ENCODE measurements around the gene CTTNBP2NL.
"Not testable (repeated sequence)": the region's sequence is repeated elsewhere in the genome, so short reads cannot be mapped to it uniquely, and the experiment has no call there.

The CTTNBP2NL gene

GRCh38 chr1:112470966-112471365 is 75.0 kb downstream of the CTTNBP2NL start:
- no peaks in the 10 kb centered on the region for H3K27me3 ChIP-seq (ENCODE audit: control insufficient read depth in 2 of 2, insufficient read depth in 2 of 2, low read length in 2 of 2)
- no peaks in the 10 kb centered on the region for H3K9me3 ChIP-seq (ENCODE audit: control insufficient read depth in 2 of 2, low read length in 2 of 2)
- no peaks in the 10 kb centered on the region for H3K36me3 ChIP-seq (ENCODE audit: control insufficient read depth in 2 of 2, insufficient read depth in 2 of 2, low read length in 2 of 2)
- H3K27ac ChIP-seq (ENCODE audit: low read depth in 2 of 2, low read length in 2 of 2) = no peak overlapping the region
- H3K4me1 ChIP-seq (ENCODE audit: control insufficient read depth in 2 of 2, insufficient read depth in 2 of 2, low read length in 2 of 2) = peaks cover 4 to 5% of the 10 kb centered on the region in 2 donors
- no peak overlapping the region for H3K4me3 ChIP-seq (ENCODE audit: low read length in 2 of 2)
- no peak overlapping the region for H3K9ac ChIP-seq (ENCODE audit: low read depth in 1 of 2, low read length in 2 of 2)

- H3K27me3 ChIP-seq (ENCODE audit: control insufficient read depth in 2 of 2, insufficient read depth in 2 of 2, low read length in 2 of 2) = no peaks in the 10 kb centered on the region
- no peaks in the 10 kb centered on the region for H3K4me1 ChIP-seq (ENCODE audit: control insufficient read depth in 2 of 2, insufficient read depth in 2 of 2, low read length in 2 of 2)
- H3K4me3 ChIP-seq (ENCODE audit: low read length in 2 of 2) = no peak overlapping the region
- no peak overlapping the region for H3K9ac ChIP-seq (ENCODE audit: low read depth in 1 of 2, low read length in 2 of 2)
- no peaks in the 10 kb centered on the region for H3K36me3 ChIP-seq (ENCODE audit: control insufficient read depth in 2 of 2, insufficient read depth in 2 of 2, low read length in 2 of 2)
- H3K27ac ChIP-seq (ENCODE audit: low read depth in 2 of 2, low read length in 2 of 2) = no peak overlapping the region
- H3K9me3 ChIP-seq (ENCODE audit: control insufficient read depth in 2 of 2, low read length in 2 of 2) = peaks cover 0 to 2% of the 10 kb centered on the region in 2 donors
Observed at GRCh38 chr1:112472142-112472541, 76.1 kb downstream of the CTTNBP2NL start.

- H3K9me3 ChIP-seq (ENCODE audit: control insufficient read depth in 2 of 2, low read length in 2 of 2) = peaks cover 0 to 3% of the 10 kb centered on the region in 2 donors
- no peaks in the 10 kb centered on the region for H3K27me3 ChIP-seq (ENCODE audit: control insufficient read depth in 2 of 2, insufficient read depth in 2 of 2, low read length in 2 of 2)
- H3K4me3 ChIP-seq (ENCODE audit: low read length in 2 of 2) = no peak overlapping the region
Observed at GRCh38 chr1:112477550-112477949, 81.5 kb downstream of the CTTNBP2NL start.

GRCh38 chr1:112478314-112478713 is 82.3 kb downstream of the CTTNBP2NL start:
- Histone ChIP-seq H3K9me3 (ENCODE audit: control insufficient read depth in 2 of 2, low read length in 2 of 2) (peaks cover 0 to 3% of the 10 kb centered on the region in 2 donors), H3K4me1 (ENCODE audit: control insufficient read depth in 2 of 2, insufficient read depth in 2 of 2, low read length in 2 of 2) (no peaks in the 10 kb centered on the region), H3K27ac (ENCODE audit: low read depth in 2 of 2, low read length in 2 of 2) (no peak overlapping the region), H3K4me3 (ENCODE audit: low read length in 2 of 2) (no peak overlapping the region), H3K9ac (ENCODE audit: low read depth in 1 of 2, low read length in 2 of 2) (no peak overlapping the region), H3K27me3 (ENCODE audit: control insufficient read depth in 2 of 2, insufficient read depth in 2 of 2, low read length in 2 of 2) (no peaks in the 10 kb centered on the region), H3K36me3 (ENCODE audit: control insufficient read depth in 2 of 2, insufficient read depth in 2 of 2, low read length in 2 of 2) (no peaks in the 10 kb centered on the region)

More at GRCh38 chr1:112477550-112477949, 81.5 kb downstream of the CTTNBP2NL start:
- Histone ChIP-seq H3K4me1 (ENCODE audit: control insufficient read depth in 2 of 2, insufficient read depth in 2 of 2, low read length in 2 of 2) (no peaks in the 10 kb centered on the region), H3K9ac (ENCODE audit: low read depth in 1 of 2, low read length in 2 of 2) (no peak overlapping the region), H3K36me3 (ENCODE audit: control insufficient read depth in 2 of 2, insufficient read depth in 2 of 2, low read length in 2 of 2) (no peaks in the 10 kb centered on the region), H3K27ac (ENCODE audit: low read depth in 2 of 2, low read length in 2 of 2) (no peak overlapping the region)

- H3K27ac ChIP-seq (ENCODE audit: low read depth in 2 of 2, low read length in 2 of 2); H3K4me1 ChIP-seq (ENCODE audit: control insufficient read depth in 2 of 2, insufficient read depth in 2 of 2, low read length in 2 of 2); H3K4me3 ChIP-seq (ENCODE audit: low read length in 2 of 2): not testable (repeated sequence)
Observed at GRCh38 chr1:112486063-112486462, 90.0 kb downstream of the CTTNBP2NL start.

GRCh38 chr1:112487686-112488085 is 91.7 kb downstream of the CTTNBP2NL start:
- H3K4me1 ChIP-seq (ENCODE audit: control insufficient read depth in 2 of 2, insufficient read depth in 2 of 2, low read length in 2 of 2); H3K27ac ChIP-seq (ENCODE audit: low read depth in 2 of 2, low read length in 2 of 2); H3K36me3 ChIP-seq (ENCODE audit: control insufficient read depth in 2 of 2, insufficient read depth in 2 of 2, low read length in 2 of 2); H3K9me3 ChIP-seq (ENCODE audit: control insufficient read depth in 2 of 2, low read length in 2 of 2); H3K27me3 ChIP-seq (ENCODE audit: control insufficient read depth in 2 of 2, insufficient read depth in 2 of 2, low read length in 2 of 2); H3K9ac ChIP-seq (ENCODE audit: low read depth in 1 of 2, low read length in 2 of 2); H3K4me3 ChIP-seq (ENCODE audit: low read length in 2 of 2): not testable (repeated sequence)

More at GRCh38 chr1:112486063-112486462, 90.0 kb downstream of the CTTNBP2NL start:
- not testable (repeated sequence) for H3K9ac ChIP-seq (ENCODE audit: low read depth in 1 of 2, low read length in 2 of 2); H3K27me3 ChIP-seq (ENCODE audit: control insufficient read depth in 2 of 2, insufficient read depth in 2 of 2, low read length in 2 of 2); H3K9me3 ChIP-seq (ENCODE audit: control insufficient read depth in 2 of 2, low read length in 2 of 2); H3K36me3 ChIP-seq (ENCODE audit: control insufficient read depth in 2 of 2, insufficient read depth in 2 of 2, low read length in 2 of 2)

- no peaks in the 10 kb centered on the region for H3K27me3 ChIP-seq (ENCODE audit: control insufficient read depth in 2 of 2, insufficient read depth in 2 of 2, low read length in 2 of 2)
- H3K4me1 ChIP-seq (ENCODE audit: control insufficient read depth in 2 of 2, insufficient read depth in 2 of 2, low read length in 2 of 2) = peaks cover 0 to 5% of the 10 kb centered on the region in 2 donors
- H3K9ac ChIP-seq (ENCODE audit: low read depth in 1 of 2, low read length in 2 of 2) = no peak overlapping the region
- no peak overlapping the region for H3K4me3 ChIP-seq (ENCODE audit: low read length in 2 of 2)
- no peaks in the 10 kb centered on the region for H3K9me3 ChIP-seq (ENCODE audit: control insufficient read depth in 2 of 2, low read length in 2 of 2)
- no peaks in the 10 kb centered on the region for H3K36me3 ChIP-seq (ENCODE audit: control insufficient read depth in 2 of 2, insufficient read depth in 2 of 2, low read length in 2 of 2)
- no peak overlapping the region for H3K27ac ChIP-seq (ENCODE audit: low read depth in 2 of 2, low read length in 2 of 2)
Observed at GRCh38 chr1:112488141-112488540, 92.1 kb downstream of the CTTNBP2NL start.

GRCh38 chr1:112492076-112492475 is 96.1 kb downstream of the CTTNBP2NL start:
- Histone ChIP-seq H3K27ac (ENCODE audit: low read depth in 2 of 2, low read length in 2 of 2) (no peak overlapping the region), H3K9ac (ENCODE audit: low read depth in 1 of 2, low read length in 2 of 2) (no peak overlapping the region), H3K4me3 (ENCODE audit: low read length in 2 of 2) (no peak overlapping the region), H3K36me3 (ENCODE audit: control insufficient read depth in 2 of 2, insufficient read depth in 2 of 2, low read length in 2 of 2) (no peaks in the 10 kb centered on the region), H3K4me1 (ENCODE audit: control insufficient read depth in 2 of 2, insufficient read depth in 2 of 2, low read length in 2 of 2) (peaks cover 0 to 5% of the 10 kb centered on the region in 2 donors), H3K27me3 (ENCODE audit: control insufficient read depth in 2 of 2, insufficient read depth in 2 of 2, low read length in 2 of 2) (no peaks in the 10 kb centered on the region), H3K9me3 (ENCODE audit: control insufficient read depth in 2 of 2, low read length in 2 of 2) (no peaks in the 10 kb centered on the region)

GRCh38 chr1:112493351-112493750 is 97.3 kb downstream of the CTTNBP2NL start:
- Histone ChIP-seq H3K27ac (ENCODE audit: low read depth in 2 of 2, low read length in 2 of 2) (no peak overlapping the region), H3K4me3 (ENCODE audit: low read length in 2 of 2) (no peak overlapping the region), H3K9me3 (ENCODE audit: control insufficient read depth in 2 of 2, low read length in 2 of 2) (no peaks in the 10 kb centered on the region), H3K9ac (ENCODE audit: low read depth in 1 of 2, low read length in 2 of 2) (no peak overlapping the region), H3K36me3 (ENCODE audit: control insufficient read depth in 2 of 2, insufficient read depth in 2 of 2, low read length in 2 of 2) (no peaks in the 10 kb centered on the region), H3K27me3 (ENCODE audit: control insufficient read depth in 2 of 2, insufficient read depth in 2 of 2, low read length in 2 of 2) (no peaks in the 10 kb centered on the region), H3K4me1 (ENCODE audit: control insufficient read depth in 2 of 2, insufficient read depth in 2 of 2, low read length in 2 of 2) (peaks cover 0 to 5% of the 10 kb centered on the region in 2 donors)

- Histone ChIP-seq H3K4me1 (ENCODE audit: control insufficient read depth in 2 of 2, insufficient read depth in 2 of 2, low read length in 2 of 2) (peaks cover 0 to 2% of the 10 kb centered on the region in 2 donors), H3K36me3 (ENCODE audit: control insufficient read depth in 2 of 2, insufficient read depth in 2 of 2, low read length in 2 of 2) (no peaks in the 10 kb centered on the region), H3K9me3 (ENCODE audit: control insufficient read depth in 2 of 2, low read length in 2 of 2) (no peaks in the 10 kb centered on the region), H3K27me3 (ENCODE audit: control insufficient read depth in 2 of 2, insufficient read depth in 2 of 2, low read length in 2 of 2) (no peaks in the 10 kb centered on the region), H3K9ac (ENCODE audit: low read depth in 1 of 2, low read length in 2 of 2) (no peak overlapping the region), H3K4me3 (ENCODE audit: low read length in 2 of 2) (no peak overlapping the region), H3K27ac (ENCODE audit: low read depth in 2 of 2, low read length in 2 of 2) (no peak overlapping the region)
Observed at GRCh38 chr1:112496290-112496689, 100.3 kb downstream of the CTTNBP2NL start.
